Retina (tissue), 1 donor: ENCODE measurements around the gene NXF1.
"Not testable (repeated sequence)": the region's sequence is repeated elsewhere in the genome, so short reads cannot be mapped to it uniquely, and the experiment has no call there.

ENCODE experiments used
- DNase-seq: peaks from one replicate; pipeline ENCODE4 v3.0.0-alpha.2; 2016

NXF1 gene

DNA sequence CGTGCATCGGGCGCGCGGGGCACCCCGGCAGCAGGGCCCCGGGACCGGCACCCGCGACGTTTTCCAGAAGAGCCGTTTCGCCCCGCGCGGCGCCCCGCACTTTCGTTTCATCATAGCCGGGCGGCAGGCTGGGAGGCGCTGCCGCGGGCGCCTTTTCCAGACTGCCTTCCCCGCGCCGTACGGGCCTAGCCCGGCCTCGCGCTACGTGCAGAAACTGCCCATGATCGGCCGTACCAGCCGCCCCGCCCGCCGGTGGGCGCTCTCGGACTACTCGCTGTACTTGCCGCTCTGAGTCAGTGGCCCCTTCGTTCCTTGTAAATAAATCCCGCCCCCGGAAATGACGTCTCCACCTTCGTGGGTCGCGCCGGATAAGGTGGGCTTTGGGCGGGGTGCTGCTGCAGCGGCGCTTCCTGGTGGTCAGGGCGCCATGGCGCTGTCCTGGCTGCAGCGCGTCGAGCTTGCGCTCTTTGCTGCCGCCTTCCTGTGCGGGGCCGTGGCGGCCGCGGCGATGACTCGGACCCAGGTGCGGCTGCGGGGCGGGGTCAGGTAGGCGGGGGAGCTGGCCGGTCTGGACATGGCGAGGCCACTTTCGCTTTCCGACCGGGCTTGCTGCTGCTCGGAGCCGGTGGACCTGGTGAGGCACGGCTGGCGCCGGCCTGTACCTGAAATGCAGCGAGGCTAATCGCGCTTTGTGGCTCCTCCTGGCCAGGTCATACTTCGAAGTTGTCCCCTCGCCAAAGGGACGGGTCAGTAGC lies 18.1 kb downstream of the NXF1 start, which contains the start of gene TMEM179B:
TMEM179B (plus strand) TSS at position 398 of the 755 bp plus-strand sequence; CDS start at position 428, 30 bp downstream.
- peak; percentile 98 for DNase-seq

DNA sequence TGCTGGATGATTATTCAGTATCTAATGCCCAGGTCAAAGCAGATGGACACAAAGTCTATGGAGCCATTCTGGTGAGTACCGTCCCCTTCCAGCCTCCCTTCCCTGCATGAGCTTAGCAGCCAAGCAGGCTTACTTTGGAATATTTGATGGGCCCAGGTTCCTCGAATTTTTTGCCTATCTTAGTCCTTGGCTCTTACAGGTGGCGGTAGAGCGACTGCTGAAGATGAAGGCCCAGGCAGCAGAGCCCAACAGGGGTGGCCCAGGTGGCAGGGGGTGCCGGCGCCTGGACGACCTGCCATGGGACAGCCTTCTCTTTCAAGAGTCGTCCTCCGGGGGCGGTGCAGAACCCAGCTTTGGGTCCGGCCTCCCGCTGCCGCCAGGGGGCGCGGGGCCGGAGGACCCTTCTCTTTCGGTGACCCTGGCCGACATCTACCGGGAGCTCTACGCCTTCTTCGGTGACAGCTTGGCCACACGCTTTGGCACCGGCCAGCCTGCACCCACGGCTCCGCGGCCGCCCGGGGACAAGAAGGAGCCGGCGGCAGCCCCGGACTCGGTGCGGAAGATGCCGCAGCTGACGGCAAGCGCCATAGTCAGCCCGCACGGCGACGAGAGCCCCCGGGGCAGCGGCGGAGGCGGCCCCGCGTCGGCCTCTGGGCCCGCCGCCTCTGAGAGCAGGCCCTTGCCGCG lies 18.8 kb downstream of the NXF1 start:
- DNase-seq: peak; percentile 95

DNA sequence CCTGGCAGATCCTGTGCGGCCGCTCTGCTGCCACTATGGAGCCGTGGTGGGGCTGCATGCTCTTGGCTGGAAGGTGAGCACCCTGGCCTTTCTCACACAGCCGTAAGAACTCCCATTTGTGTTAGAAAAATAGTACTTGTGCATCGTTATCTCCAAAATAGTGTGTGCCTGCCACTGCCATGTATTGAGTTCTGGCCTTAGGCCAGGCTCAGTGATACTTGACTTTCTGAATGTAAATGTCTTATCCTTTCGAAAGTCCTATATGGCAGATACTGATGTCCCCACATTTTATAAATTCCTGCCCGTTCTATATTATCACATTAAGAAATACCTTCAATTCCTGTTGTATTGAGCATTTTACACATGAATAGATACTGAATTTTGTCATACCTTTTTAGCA lies 22.5 kb downstream of the NXF1 start:
- no peak for DNase-seq

DNA sequence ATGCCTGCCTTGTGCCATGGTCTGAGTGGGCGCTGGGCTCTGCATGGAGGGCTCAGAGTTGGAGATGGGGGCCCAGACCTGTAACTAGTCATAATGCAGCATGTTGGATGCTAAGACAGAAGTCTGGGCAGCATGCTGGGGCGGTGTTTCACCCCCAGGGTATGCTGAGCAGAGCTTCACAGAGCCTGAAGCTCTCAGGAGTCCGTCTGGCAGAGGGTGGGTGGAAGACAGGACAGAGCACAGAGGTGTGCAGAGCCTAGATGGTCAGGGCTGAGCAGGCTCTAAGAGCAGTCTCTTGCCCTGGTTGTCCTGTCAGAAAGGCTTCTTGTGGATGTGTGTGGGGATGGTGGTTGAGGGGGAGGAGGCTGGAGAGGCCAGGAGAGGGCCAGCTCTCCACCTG lies 26.8 kb downstream of the NXF1 start:
- no peak for DNase-seq

DNA sequence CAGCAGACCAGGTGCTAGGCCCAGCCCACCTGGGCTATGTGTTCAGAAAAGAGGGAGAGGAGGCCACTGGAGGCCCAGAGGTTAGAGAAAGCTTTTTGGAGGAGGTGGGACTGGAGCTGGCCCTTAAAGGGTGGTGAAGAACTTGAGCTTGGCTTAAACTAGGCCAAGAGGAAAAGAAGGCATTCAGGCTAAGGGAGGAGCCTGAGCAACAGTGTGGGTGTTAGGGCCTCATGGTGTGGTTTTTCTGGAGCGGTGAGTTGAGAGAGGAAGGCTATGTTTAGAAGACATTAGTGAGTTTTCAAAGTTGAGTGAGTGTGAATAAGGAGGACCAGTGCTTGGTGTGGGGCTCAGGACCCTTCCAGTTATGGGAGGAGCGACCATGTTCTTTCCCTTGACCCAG lies 27.9 kb downstream of the NXF1 start:
- DNase-seq: no peak

DNA sequence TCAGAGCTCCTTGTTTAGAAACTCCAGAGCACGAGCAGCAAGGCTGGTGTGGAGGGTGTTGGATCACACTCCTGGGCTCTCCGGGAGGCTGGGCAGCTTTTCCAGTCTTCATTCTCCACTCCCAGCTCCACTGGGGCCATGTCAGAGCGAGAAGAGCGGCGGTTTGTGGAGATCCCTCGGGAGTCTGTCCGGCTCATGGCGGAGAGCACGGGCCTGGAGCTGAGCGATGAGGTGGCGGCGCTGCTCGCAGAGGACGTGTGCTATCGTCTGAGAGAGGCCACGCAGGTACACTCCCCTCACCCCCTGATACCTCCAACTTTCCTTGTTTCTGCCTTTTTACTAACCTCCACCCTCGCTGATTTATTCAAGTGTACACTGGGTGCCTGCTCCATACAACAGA lies 29.6 kb downstream of the NXF1 start:
- DNase-seq: no peak

DNA sequence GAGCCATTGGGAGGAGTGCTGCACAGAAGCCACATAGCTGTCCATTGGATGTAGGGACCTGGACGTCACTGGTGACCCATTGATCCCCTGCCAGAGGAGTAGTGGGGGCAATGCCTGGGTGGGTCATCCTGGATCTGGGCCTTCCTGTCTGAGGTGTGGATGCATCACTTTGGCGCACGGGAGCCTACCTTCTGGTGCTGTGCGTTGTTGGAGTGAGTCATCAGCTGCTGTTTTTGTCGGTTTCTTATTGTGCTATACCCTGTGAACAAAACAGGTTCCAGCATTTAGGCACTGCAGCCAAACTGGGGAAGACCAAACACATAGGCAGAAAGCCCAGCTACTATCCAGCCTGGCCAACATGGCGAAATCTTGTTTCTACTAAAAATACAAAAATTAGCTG lies 30.8 kb downstream of the NXF1 start:
- DNase-seq: no peak

DNA sequence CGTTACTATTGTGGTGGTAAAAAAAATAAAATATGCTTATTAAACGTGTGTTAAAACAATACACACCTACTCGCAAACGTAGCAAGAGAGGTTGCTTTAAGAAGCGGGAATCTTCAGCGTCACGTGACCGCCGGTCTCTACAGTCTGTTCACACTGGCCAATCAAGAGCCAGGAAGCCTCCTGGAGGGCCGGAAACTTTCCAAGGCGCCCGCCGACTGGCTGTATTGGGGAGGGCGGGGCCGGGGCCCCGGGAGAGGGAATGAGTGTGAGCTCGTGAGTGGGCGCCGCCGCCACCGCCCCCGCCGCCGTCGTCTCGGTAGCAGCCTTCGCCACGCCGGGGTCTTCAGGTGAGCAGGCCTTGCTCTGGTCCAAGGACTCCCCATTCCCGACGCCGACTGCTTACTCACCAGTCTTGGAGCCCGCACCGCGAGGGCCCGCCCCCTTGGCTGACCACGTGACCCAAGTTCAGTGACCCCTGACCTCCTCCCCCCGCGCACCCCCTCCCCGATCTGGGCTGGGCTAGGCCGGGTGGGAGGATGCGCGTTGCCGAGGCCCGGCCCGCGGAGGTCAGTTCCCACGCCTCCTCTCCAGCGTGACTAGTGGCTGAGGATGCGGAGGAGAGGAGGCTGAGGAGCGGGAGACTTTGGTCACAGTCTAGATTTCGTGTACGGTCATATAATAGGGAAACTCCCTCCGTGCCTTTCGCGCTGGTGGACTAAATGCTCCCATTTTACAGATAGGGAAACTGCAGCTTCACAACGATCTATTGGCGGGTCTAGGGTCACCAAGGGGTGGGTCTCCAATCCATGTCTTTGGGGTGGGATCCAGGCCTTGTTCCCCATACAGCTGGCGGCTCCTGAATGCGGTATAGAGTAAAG lies 33.9 kb downstream of the NXF1 start, which contains the start of gene TAF6L:
TAF6L (plus strand) TSS at position 253 of the 878 bp plus-strand sequence. CDS start 4,388 bp downstream, outside the sequence.
- DNase-seq: peak; percentile 98

DNA sequence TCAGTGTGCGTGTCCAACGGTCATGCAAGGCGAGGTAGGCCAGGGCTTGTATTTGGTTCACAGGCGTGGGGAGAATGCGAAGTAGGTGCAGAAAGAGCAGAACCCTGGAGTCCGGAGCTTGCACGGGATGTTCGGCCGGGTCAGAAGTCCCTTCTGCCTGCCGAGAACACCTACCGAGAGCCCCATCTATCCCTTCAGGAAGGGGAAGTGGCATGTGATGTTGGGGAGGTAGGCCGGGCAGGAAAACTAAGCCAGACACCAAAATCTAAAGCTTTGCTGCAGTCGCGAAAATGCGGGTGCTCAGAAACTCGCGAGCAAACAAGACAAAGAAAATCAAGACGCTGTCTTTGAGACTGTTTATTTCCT lies 34.5 kb downstream of the NXF1 start:
- DNase-seq: no peak

DNA sequence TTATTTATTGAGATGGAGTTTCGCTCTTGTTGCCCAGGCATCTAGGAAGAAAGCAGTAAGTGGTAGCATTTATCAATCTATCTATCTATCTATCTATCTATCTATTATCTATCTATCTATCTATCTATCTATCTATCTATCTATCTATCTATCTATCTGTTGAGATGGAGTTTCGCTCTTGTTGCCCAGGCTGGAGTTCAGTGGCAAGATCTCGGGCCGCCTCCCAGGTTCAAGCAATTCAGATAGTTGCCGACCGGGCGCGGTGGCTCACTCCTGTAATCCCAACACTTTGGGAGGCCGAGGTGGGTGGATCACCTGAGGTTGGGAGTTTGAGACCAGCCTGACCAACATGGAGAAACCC lies 44.4 kb downstream of the NXF1 start:
- DNase-seq: not testable (repeated sequence)

DNA sequence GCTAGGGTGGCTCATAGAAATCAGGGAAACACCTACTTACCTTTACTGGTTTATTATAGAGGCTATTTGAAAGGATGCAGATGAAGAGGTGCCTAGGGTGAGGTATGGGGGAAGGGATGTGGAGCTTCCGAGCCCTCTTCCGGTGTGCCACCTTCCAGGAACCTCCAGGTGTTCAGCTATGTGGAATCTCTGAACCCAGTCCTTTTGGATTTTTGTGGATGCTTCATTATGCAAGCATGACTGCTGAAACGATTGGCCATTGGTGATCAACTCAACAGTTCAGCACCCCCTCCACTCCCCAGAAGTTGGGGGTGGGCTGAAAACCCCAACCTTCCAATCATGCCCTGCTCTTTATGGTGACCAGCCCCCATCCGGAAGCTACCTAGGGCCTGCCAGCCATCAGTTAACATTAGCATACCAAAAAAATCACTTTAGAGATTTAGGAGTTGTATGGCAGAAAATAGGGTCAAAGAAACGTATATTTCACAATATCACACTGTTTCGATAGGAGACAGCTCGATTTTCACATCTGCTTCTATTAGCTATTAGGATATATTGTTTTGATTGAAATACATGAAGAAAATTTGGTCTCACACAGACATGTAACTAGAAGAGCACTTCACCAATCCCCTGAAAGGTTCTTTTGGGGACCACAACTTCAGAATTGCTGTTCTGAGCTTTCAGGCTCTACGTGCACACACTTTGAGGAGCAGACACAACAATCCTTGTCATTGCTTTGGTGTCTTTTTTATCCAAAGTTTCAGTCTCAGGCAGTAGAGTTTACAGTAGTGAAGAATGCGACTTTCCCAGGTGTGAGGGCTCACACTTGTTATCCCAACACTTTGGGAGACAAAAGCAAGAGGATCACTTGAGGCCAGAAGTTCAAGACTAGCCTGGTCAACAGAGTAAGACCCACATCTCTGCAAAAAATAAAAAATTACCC lies 47.1 kb downstream of the NXF1 start:
- no peak for DNase-seq

DNA sequence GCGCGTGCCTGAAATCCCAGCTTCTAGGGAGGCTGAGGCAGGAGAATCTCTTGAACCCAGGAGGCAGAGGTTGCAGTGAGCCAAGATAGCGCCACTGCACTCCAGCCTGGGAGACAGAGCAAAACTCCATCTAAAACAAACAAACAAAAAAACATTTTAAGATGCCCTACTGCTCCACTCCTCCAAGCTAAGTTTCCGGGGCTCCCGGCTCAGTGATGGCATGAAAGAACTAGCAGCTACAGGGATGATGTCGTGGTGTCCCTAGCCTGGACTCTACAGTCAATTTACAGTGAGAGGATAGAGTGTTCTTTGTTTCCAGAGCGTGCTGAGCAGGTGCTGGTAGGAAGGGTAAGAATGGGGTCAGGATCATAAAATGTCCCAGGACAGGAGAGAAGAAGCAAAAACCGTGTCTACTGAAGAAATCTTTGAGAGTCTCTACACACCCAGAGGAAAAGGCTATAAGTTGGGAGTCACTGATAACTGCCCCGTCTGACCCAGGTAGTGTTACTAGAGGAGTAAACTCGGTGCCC lies 50.1 kb downstream of the NXF1 start:
- no peak for DNase-seq

DNA sequence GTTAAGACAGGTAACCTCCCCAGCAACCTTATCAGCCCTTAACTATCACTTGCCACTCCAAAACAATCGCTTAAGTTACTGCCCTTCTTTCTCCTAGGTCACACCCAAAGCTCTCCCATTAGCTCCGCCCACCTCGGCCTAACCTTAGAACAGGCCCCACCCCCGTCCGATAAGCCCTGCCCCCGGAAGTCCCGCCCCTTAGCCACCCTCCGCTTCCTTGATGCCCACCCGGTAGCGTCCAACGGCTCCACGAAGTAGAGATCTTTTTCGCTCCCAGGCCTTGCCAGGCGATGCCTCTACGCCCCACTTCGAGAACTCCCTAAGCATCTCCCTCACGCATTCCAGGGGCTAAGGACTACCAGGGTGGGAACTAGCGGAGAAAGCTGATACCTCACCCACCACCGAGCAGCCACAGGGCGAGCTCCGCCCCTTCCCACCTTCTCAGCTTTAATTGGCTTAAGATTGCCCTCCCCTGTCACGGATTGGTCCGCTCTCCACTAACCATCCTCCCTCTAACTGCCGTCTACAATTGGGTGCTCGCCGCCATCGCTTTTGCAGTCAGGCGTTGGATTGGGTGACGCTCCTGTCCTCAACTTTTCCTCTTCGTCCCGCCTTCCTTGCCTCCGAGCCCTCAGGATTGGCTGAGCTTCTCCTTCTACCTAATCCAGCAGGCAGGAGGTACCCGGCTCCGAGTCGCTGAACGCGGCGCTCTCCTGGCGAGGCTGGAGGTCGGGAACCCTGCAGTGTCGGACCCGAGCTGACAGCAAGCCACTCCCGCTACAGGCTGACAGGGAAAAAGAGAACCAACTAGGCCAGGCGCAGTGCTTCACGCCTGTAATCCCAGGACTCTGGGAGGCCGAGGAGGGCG lies 51.3 kb downstream of the NXF1 start, which contains the start of gene ZBTB3:
ZBTB3 (minus strand) TSS at position 425 of the 868 bp plus-strand sequence. CDS start 496 bp downstream, outside the sequence.
- DNase-seq: peak; percentile 100

DNA sequence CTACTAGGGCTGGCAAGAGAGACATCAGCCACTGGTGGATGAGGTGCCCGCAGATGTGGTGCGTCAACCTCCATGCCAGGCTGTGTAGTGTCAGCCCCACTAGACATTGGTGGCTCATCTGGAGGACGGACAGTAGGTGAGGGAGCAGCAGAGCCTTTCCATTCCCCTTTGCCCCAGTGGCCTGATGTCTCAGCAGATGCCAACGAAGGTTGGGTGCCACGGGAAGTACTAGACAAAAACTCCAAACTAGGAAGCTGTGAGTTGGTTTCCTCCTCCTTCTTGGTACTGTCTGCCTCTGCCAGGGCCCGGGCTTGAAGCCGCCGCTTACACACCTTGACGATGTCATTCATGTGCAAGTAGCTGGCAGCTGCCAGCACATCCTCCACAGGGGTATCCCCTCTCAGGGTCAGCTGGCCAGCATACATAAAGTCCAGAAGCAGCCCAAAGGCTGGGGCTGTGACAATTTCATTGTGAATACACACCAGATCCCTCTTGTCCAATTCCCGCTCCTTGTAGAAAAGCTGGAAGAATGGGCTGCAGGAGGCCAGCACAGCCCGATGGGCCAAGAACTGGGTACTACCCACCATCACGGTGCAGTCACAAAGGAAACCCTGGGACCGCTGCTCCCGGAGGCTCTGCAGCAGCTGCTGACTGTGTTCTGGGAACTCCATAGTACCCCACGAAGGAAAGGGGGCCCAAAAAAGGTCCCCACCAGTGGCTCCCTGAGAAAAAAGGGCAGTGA lies 52.1 kb downstream of the NXF1 start:
- no peak for DNase-seq

DNA sequence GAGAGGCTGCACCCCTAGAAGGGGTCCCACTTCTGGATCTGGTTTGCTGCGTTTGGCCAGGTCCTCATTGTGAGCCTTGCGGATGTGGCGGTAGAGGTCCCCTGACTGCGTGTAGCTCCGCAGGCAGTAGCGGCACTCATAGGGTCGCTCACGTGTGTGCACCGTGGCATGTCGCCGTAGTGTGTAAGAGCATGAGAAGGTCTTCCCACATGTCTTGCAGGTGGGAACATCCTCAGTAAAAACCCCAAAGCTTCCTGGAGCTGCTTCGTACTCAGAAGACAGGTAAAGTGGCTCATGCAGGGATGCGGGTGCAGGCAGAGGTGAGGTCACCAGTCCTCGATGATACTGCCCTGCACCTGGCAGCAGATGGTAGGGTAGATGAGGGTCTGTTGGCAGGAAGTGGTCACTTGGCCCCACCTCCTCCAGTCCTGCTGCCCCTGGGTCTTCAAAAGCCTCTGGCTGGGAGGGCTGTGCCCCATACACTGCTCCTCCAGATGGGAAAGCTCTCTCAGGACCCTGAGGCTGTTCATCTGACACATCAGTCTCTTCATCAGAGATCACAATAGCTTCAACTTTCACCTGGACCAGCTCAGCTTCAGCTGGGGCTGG lies 53.0 kb downstream of the NXF1 start:
- DNase-seq: no peak

DNA sequence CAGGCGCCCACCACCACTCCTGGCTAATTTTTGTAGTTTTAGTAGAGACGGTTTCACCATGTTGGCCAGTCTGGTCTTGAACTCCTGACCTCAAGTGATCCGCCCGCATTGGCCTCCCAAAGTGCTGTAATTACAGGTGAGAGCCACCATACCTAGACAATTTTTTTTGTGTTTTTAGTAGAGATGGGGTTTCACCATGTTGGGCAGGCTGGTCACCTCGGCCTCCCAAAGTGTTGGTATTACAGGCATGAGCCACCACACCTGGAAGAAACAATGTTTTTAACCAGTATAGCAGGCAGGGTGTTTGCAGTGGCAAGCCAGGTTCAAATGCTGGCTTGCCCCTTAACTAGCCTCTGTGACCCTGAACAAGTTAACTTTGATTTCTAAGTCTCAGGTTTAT lies 55.3 kb downstream of the NXF1 start:
- not testable (repeated sequence) for DNase-seq

DNA sequence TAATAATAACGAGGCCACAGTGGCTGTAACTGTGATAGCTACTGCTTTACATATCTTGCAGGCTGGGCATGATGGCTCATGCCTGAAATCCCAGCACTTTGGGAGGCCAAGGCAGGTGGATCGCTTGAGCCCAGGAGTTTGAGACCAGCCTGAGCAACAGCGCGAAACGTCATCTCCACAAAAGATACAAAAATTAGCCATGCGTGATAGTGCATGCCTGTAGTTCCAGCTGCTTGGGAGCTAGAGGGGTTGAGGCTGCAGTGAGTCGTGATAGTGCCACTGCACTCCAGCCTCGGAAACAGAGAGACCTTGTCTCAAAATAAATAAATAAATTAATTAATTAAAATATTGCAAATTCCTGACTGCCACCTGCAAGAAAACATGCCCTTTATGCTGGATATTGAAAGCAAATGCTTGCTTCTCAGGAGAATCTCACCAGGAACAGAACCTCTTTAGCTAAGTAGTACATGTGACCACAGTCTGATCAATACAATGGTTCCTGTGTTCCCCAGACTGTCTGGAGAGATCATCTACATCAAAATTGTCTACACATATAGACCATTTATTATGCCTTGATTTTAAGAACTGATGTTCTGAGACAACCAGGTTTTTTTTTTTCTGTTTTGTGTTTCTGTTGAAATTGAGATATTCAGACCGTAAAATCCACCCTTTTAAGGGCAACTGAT lies 57.6 kb downstream of the NXF1 start:
- peak; percentile 48 for DNase-seq
